B cell (primary cell): ENCODE measurements around the gene CCDC24.

Experiments
- CTCF ChIP-seq: fragments of 200-600 bp; IDR thresholded peaks from one replicate; pipeline ENCODE4 v1.8.0; 2022; ENCODE audit warnings: antibody characterized with exemption, mild to moderate bottlenecking
- EZH2 ChIP-seq: IDR thresholded peaks from 2 replicates; pipeline ENCODE4 v1.6.1; 2012; ENCODE audit warnings: borderline replicate concordance, low read depth, mild to moderate bottlenecking, moderate library complexity, low read length; ENCODE audit not compliant: insufficient read depth, poor library complexity, severe bottlenecking

- no peak for TF ChIP-seq EZH2
- no peak for TF ChIP-seq CTCF
Observed at GRCh38 chr1:44015206-44015605, 23.8 kb downstream of the CCDC24 start.
